Activated CD4-positive, alpha-beta memory T cell treated with anti-CD3 and anti-CD28 coated beads, Interleukin-2, amount 10 ng/mL, durations not matched to agents 7 days and 5 days (primary cell): ENCODE measurements around the gene CC2D1A. TPM values are rescaled to one million over a fixed set of nuclear protein-coding genes. Genes with fewer than 3 reads are reported as not detected.

Experiments used
- CTCF ChIA-PET: fragments of 350-600 bp; sonication (Branson Sonifier 250); formaldehyde crosslinking; loops from one replicate; lab custom pipeline; 2021; ENCODE audit warnings: antibody characterized with exemption, inconsistent platforms; lab: Charles Lee
- POLR2A ChIA-PET: fragments of 350-600 bp; sonication (Branson Sonifier 250); formaldehyde crosslinking; loops from one replicate; lab custom pipeline; 2021; ENCODE audit warnings: antibody characterized with exemption; lab: Charles Lee
- DNase-seq: peaks from one replicate; pipeline ENCODE4 v3.0.0-alpha.2; 2020
- H3K27ac Mint-ChIP-seq: one replicate; pipeline ENCODE4 v1.8.0; 2021; ENCODE audit warnings: mild to moderate bottlenecking, mixed read lengths
- H3K27me3 Mint-ChIP-seq: one replicate; pipeline ENCODE4 v1.8.0; 2021; ENCODE audit warnings: mixed read lengths
- H3K36me3 Mint-ChIP-seq: one replicate; pipeline ENCODE4 v1.8.0; 2021; ENCODE audit warnings: low read depth, mixed read lengths
- H3K4me1 Mint-ChIP-seq: one replicate; pipeline ENCODE4 v1.8.0; 2021; ENCODE audit warnings: mixed read lengths
- H3K4me3 Mint-ChIP-seq: one replicate; pipeline ENCODE4 v1.8.0; 2021; ENCODE audit warnings: mild to moderate bottlenecking, mixed read lengths
- H3K9me3 Mint-ChIP-seq: one replicate; pipeline ENCODE4 v1.8.0; 2021; ENCODE audit warnings: mixed read lengths
- total RNA-seq, 2 experiments: library from RNA; stranded (reverse); gene quantifications; one replicate each; pipeline ENCODE4 v1.2.3, GENCODE V29; 2021

CC2D1A gene
- total RNA-seq, 2 experiments from 2014 or later = 30.6 to 32.7 TPM

DNA sequence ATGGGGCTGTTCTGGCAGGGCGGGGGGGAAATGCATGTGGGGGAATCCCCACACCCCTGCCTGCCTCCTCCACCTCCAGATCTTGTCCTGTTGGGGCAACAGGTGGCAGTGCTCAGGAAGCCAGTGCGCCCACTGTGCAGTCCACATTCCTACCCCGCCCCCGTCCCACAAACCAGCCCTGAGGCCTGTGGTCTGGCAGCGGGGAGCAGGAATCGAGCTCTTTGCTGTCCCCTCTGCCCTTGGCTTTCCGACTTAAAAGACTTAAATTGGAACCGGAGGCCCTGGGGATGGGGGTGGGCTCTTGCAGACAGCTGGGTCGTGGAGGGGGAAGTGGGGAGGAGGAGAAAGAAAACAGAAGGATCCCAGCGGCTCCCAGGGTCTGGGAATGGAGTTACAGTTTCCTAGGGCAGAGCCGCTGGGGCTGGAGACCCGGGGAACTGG is 24.7 kb upstream of the CC2D1A start:
- ChIA-PET CTCF (interaction anchor here (0.8 to 5.3 kb wide), 15 partner anchors 22 to 467 kb away, joined by 3 to 52 read pairs (median 5); partner anchors contain the start of genes ASF1B, C19orf53, IL27RA and MISP3), POLR2A (interaction anchor here (0.6 to 3.5 kb wide), 16 partner anchors 22 to 637 kb away, joined by 3 to 18 read pairs (median 4); partner anchors contain the start of genes ASF1B, BRME1, CC2D1A and DNAJB1)
- H3K9me3 Mint-ChIP-seq = no peaks in the 10 kb centered on the region
- DNase-seq = peak; percentile 31
- H3K27ac Mint-ChIP-seq = peak overlapping the region; percentile 80
- H3K4me3 Mint-ChIP-seq = no peak overlapping the region
- peaks cover 37% of the 10 kb centered on the region for H3K4me1 Mint-ChIP-seq
- no peaks in the 10 kb centered on the region for H3K27me3 Mint-ChIP-seq
- H3K36me3 Mint-ChIP-seq = no peaks in the 10 kb centered on the region

DNA sequence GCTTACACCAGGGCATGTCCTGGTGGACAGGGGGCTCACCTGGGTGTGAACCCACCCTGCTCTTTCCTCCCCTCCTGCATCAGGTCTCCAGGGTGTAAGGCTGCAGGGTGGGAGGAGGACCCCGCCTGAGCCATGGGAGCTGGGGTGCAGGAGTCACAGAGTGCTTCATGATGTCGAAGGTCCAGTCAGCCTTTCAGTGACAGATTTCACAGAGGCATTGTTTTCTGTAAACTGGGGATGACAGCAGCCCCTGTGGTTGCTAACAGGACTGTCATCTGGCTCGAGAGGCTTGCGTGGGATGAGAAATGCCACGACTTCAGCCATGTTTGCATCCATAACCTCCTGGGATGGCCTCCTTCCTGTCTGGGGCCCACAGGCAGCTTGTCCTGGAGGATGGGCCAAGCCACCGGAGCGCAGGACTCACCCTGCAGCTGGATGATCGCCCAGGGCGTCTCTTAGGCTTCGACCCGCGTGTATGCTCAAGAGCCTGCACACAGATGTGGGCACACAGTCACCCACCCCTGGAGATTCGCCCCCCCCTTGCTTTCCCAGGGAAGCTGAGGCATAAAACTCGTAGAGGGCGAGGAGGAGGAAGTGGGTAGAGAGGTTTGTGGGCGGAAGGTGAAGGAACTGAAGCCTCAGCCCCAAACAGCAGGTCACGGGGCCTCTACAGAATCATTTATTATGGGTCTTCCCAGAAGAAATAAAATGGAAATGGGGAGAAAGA is 24.1 kb upstream of the CC2D1A start:
- ChIA-PET POLR2A (interaction anchor here (0.6 to 3.5 kb wide), 15 partner anchors 21 to 637 kb away, joined by 3 to 18 read pairs (median 4); partner anchors contain the start of genes ASF1B, BRME1, CC2D1A and DNAJB1), CTCF (interaction anchor here (0.7 to 5.3 kb wide), 13 partner anchors 20 to 466 kb away, joined by 3 to 52 read pairs (median 5); partner anchors contain the start of genes ASF1B, IL27RA and MISP3)
- Mint-ChIP-seq H3K27me3 (no peaks in the 10 kb centered on the region), H3K4me1 (peaks cover 39% of the 10 kb centered on the region), H3K27ac (peak overlapping the region; percentile 80), H3K36me3 (no peaks in the 10 kb centered on the region), H3K9me3 (no peaks in the 10 kb centered on the region), H3K4me3 (peak overlapping the region; percentile 52)
- DNase-seq = peak; percentile 71

- Mint-ChIP-seq H3K9me3 (no peaks in the 10 kb centered on the region), H3K27me3 (no peaks in the 10 kb centered on the region), H3K27ac (peak overlapping the region; percentile 80), H3K4me3 (peak overlapping the region; percentile 52), H3K36me3 (no peaks in the 10 kb centered on the region), H3K4me1 (peaks cover 43% of the 10 kb centered on the region)
- ChIA-PET POLR2A (interaction anchor here (0.7 to 3.5 kb wide), 12 partner anchors 21 to 636 kb away, joined by 3 to 18 read pairs (median 4); partner anchors contain the start of genes ASF1B, BRME1, CC2D1A and DNAJB1), CTCF (interaction anchor here (0.7 to 5.3 kb wide), 12 partner anchors 20 to 255 kb away, joined by 3 to 52 read pairs (median 8); partner anchors contain the start of genes ASF1B, IL27RA and MISP3)
- no peak for DNase-seq
Measured at GRCh38 chr19:13882419-13882795, 23.6 kb upstream of the CC2D1A start.

DNA sequence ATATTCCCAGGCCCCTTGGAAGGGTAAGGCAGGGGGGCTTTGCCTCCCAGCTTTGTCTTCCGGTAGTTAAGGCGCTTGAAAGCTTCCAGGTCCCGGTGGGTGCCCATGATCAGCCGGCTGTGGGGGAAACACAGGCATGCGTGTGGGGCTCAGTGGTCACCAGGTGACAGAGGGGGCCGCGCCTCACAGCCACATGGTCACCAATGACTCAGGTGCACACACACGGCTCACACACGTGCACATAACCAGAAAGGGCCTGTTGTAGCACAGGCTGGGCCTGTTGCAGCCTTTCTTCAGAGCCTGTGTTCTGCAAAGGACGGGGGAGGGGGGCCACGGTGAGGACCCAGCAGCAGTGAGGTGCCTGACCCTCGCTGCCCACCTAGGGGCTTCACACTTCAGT is 23.2 kb upstream of the CC2D1A start:
- DNase-seq = no peak
- no peak overlapping the region for H3K4me3 Mint-ChIP-seq
- H3K4me1 Mint-ChIP-seq = peaks cover 46% of the 10 kb centered on the region
- ChIA-PET POLR2A (interaction anchor here (0.7 to 3.5 kb wide), 9 partner anchors 28 to 636 kb away, joined by 3 to 18 read pairs (median 4); partner anchors contain the start of genes ASF1B, DNAJB1, IL27RA and RFX1), CTCF (interaction anchor here (0.7 to 3.2 kb wide), 7 partner anchors 21 to 254 kb away, joined by 3 to 15 read pairs (median 5); partner anchors contain the start of genes ASF1B and IL27RA)
- H3K36me3 Mint-ChIP-seq = no peaks in the 10 kb centered on the region
- H3K27ac Mint-ChIP-seq = peak overlapping the region; percentile 80
- H3K9me3 Mint-ChIP-seq = no peaks in the 10 kb centered on the region
- no peaks in the 10 kb centered on the region for H3K27me3 Mint-ChIP-seq

- Mint-ChIP-seq H3K4me3 (no peak overlapping the region), H3K27ac (no peak overlapping the region)
Measured at GRCh38 chr19:13883516-13884064, 22.4 kb upstream of the CC2D1A start.

DNA sequence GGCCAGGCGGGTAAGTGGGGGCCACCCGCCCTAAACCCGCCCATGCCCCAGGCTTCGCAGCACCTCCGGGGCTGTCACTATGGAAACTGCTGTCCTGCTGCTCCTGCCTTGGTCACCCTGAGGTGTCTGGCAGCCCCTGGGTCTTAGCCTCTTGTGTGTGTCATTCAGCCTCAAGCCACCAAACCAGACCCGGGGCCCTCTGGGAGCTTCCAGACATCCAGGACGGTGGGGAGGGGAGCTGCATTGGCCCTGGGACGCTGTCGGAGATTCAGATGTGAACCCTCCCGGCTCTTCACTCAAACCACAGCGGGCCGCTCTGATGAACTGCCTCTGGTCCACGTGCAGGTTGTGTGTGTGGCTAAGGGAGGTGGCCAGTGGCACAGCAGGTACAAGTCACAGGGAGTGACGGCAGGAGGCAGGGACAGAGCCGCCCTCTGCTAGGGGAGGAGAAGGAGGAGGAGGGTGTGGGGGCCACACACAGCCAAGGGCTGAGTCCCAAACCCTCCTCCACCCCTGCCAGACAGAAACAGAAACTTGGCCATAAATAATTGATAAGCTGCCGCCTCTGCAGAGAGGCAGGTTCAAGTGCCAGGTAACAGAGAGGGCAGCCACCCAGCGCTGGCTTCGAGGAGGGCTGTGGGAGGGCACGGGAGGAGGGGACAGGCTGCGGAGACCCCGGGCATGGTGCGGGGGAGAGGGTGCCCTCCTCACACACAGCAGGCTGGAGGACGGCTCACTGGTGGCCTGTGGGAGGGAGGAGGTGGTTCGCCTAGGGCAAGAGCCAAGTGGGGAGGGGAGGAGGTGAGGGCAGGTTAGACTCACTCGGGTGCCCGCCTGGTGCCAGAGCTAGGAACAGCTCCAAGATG is 21.0 kb upstream of the CC2D1A start:
- no peaks in the 10 kb centered on the region for H3K27me3 Mint-ChIP-seq
- H3K4me1 Mint-ChIP-seq = peaks cover 42% of the 10 kb centered on the region
- H3K4me3 Mint-ChIP-seq = no peak overlapping the region
- H3K36me3 Mint-ChIP-seq = no peaks in the 10 kb centered on the region
- ChIA-PET POLR2A (interaction anchor here (1.4 kb wide), 1 partner anchor 147 kb away, joined by 3 read pairs; the partner anchor contains the start of gene IL27RA), CTCF (interaction anchor here (0.7 to 1.2 kb wide), 3 partner anchors 174 to 251 kb away, joined by 3 to 4 read pairs (median 3); partner anchors contain the start of gene ASF1B)
- H3K9me3 Mint-ChIP-seq = no peaks in the 10 kb centered on the region
- H3K27ac Mint-ChIP-seq = no peak overlapping the region
- no peak for DNase-seq

More at GRCh38 chr19:13883516-13884064, 22.4 kb upstream of the CC2D1A start:
- POLR2A ChIA-PET = interaction anchor here (0.7 to 3.5 kb wide), 3 partner anchors 27 to 197 kb away, joined by 3 to 18 read pairs (median 3); no protein-coding TSS in a partner anchor
- Mint-ChIP-seq H3K27me3 (no peaks in the 10 kb centered on the region), H3K9me3 (no peaks in the 10 kb centered on the region), H3K36me3 (no peaks in the 10 kb centered on the region), H3K4me1 (peaks cover 46% of the 10 kb centered on the region)
- CTCF ChIA-PET = interaction anchor here (0.6 to 3.2 kb wide), 4 partner anchors 12 to 176 kb away, joined by 4 to 15 read pairs (median 8); no protein-coding TSS in a partner anchor
- no peak for DNase-seq

- Mint-ChIP-seq H3K4me1 (peaks cover 34% of the 10 kb centered on the region), H3K27me3 (no peaks in the 10 kb centered on the region), H3K36me3 (no peaks in the 10 kb centered on the region), H3K27ac (no peak overlapping the region), H3K4me3 (no peak overlapping the region), H3K9me3 (no peaks in the 10 kb centered on the region)
- no peak for DNase-seq
- POLR2A ChIA-PET = interaction anchor here (0.7 to 1.4 kb wide), 3 partner anchors 14 to 146 kb away, joined by 3 to 4 read pairs (median 3); partner anchors contain the start of genes DCAF15 and IL27RA
- CTCF ChIA-PET = interaction anchor here (0.8 to 1.6 kb wide), 4 partner anchors 18 to 189 kb away, joined by 3 to 5 read pairs (median 3); no protein-coding TSS in a partner anchor
Measured at GRCh38 chr19:13885826-13886365, 20.1 kb upstream of the CC2D1A start.

DNA sequence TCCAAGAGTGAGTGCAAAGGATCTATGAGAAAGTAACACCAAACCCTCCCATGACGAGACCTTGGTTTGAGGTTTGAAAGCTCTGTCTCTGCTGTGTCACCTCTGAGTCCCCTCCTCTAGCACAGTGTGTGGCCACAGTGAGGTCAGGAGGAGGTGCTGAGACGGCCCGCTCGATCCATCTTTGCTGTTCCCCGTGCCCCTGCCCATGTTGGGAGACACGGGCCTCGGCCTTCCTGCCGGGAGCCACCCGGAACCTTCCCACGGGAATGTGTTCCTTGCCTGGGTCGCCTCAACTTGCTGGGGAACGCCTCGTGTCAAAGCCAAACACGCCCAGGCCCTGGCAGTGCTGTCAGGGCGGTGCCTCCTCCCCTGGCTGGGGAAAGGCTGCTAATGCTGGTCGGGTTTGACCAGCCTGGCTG is 19.0 kb upstream of the CC2D1A start:
- Mint-ChIP-seq H3K4me3 (no peak overlapping the region), H3K27ac (no peak overlapping the region), H3K9me3 (no peaks in the 10 kb centered on the region), H3K36me3 (no peaks in the 10 kb centered on the region), H3K4me1 (peaks cover 23% of the 10 kb centered on the region), H3K27me3 (no peaks in the 10 kb centered on the region)
- POLR2A ChIA-PET = interaction anchor here (0.7 to 1.0 kb wide), 3 partner anchors 13 to 66 kb away, joined by 3 to 4 read pairs (median 3); partner anchors contain the start of gene DCAF15
- peak; percentile 44 for DNase-seq
- CTCF ChIA-PET = interaction anchor here (0.7 to 1.6 kb wide), 5 partner anchors 155 to 456 kb away, joined by 3 to 5 read pairs (median 3); no protein-coding TSS in a partner anchor

GRCh38 chr19:13887517-13887916 is 18.5 kb upstream of the CC2D1A start:
- H3K27me3 Mint-ChIP-seq = no peaks in the 10 kb centered on the region
- peaks cover 18% of the 10 kb centered on the region for H3K4me1 Mint-ChIP-seq
- no peaks in the 10 kb centered on the region for H3K9me3 Mint-ChIP-seq
- no peak for DNase-seq
- POLR2A ChIA-PET = interaction anchor here (0.8 kb wide), 1 partner anchor 66 kb away, joined by 3 read pairs; no protein-coding TSS in a partner anchor
- H3K27ac Mint-ChIP-seq = no peak overlapping the region
- no peaks in the 10 kb centered on the region for H3K36me3 Mint-ChIP-seq
- H3K4me3 Mint-ChIP-seq = no peak overlapping the region
- CTCF ChIA-PET = interaction anchor here (1.1 kb wide), 1 partner anchor 186 kb away, joined by 3 read pairs; no protein-coding TSS in a partner anchor

- Mint-ChIP-seq H3K4me1 (peaks cover 14% of the 10 kb centered on the region), H3K27ac (no peak overlapping the region), H3K9me3 (no peaks in the 10 kb centered on the region), H3K27me3 (no peaks in the 10 kb centered on the region), H3K4me3 (no peak overlapping the region), H3K36me3 (no peaks in the 10 kb centered on the region)
- CTCF ChIA-PET = no interaction called here
- DNase-seq = no peak
- POLR2A ChIA-PET = no interaction called here
Measured at GRCh38 chr19:13888281-13888680, 17.7 kb upstream of the CC2D1A start.

DNA sequence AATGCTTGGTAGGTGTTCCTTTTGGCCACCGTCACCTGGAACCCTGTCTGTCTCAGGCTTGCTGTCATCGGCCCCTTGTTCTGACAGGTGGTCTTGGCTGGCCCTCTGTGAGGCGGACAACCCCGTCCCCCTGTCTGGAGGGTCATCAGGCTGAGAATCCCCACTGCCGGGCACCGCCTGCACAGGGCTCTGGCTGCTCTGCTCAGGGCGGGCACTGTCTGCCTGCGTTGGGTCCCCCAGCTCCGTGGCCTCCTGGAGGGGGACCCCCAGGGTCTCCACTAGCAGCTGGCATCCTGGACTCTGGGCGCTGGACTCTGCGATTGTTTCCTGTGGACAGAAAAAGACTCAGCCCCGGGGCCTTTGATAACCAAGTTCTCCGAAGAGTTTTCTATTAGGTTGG is 15.9 kb upstream of the CC2D1A start:
- Mint-ChIP-seq H3K27me3 (no peaks in the 10 kb centered on the region), H3K4me1 (peaks cover 11% of the 10 kb centered on the region), H3K9me3 (no peaks in the 10 kb centered on the region), H3K4me3 (no peak overlapping the region), H3K36me3 (no peaks in the 10 kb centered on the region), H3K27ac (no peak overlapping the region)
- CTCF ChIA-PET = no interaction called here
- no peak for DNase-seq
- POLR2A ChIA-PET = no interaction called here
